Measurements from ENCODE around the gene SCYL2. TPM values are rescaled to one million over a fixed set of nuclear protein-coding genes. Genes with fewer than 3 reads are reported as not detected.

SCYL2 gene
- total RNA-seq, 1 experiment from 2014 or later = 41.4 TPM

GRCh38 chr12:100384559-100384935 is 117.6 kb downstream of the SCYL2 start:
- WGBS (ENCODE audit: extremely low coverage, insufficient read length, low lambda C conversion rate) = no CpG with 5 or more reads among the region's 5 CpGs

More at GRCh38 chr12:100384559-100384935, 117.6 kb downstream of the SCYL2 start:
- Histone ChIP-seq H3K27ac (ENCODE audit: insufficient read length, low read depth, low read length) (no peak overlapping the region), H3K23me2 (ENCODE audit: insufficient read length, low read depth, low read length, poor library complexity, severe bottlenecking) (no peaks in the 10 kb centered on the region), H3K4me2 (ENCODE audit: insufficient read depth, insufficient read length, low read length) (no peak overlapping the region), H3K9ac (ENCODE audit: extremely low read depth, insufficient read length, low read length) (no peak overlapping the region), H3K79me1 (ENCODE audit: insufficient read depth, low read depth, low read length, poor library complexity, severe bottlenecking) (no peaks in the 10 kb centered on the region), H3K4ac (ENCODE audit: low read depth, low read length) (no peak overlapping the region), H3K79me2 (ENCODE audit: insufficient read depth, low read length) (no peaks in the 10 kb centered on the region), H2BK120ac (ENCODE audit: low read depth, low read length, poor library complexity, severe bottlenecking) (no peak overlapping the region), H3K14ac (ENCODE audit: insufficient read depth, low read length) (no peak overlapping the region), H3K27me3 (ENCODE audit: insufficient read depth, low read length) (no peaks in the 10 kb centered on the region), H2AFZ (ENCODE audit: low read length) (no peak overlapping the region), H3K4me1 (ENCODE audit: insufficient read depth, low read length) (no peaks in the 10 kb centered on the region), H2BK12ac (ENCODE audit: insufficient read length, low read depth, low read length) (no peak overlapping the region), H4K91ac (ENCODE audit: insufficient read length, low read depth, low read length) (no peak overlapping the region), H3T11ph (ENCODE audit: low read length) (no peak overlapping the region), H4K5ac (ENCODE audit: insufficient read length, low read depth, low read length) (no peak overlapping the region), H2BK5ac (ENCODE audit: insufficient read length, low read length) (no peak overlapping the region), H3K56ac (ENCODE audit: insufficient read length, low read depth, low read length) (no peak overlapping the region), H2AK5ac (ENCODE audit: insufficient read length, low read length) (no peak overlapping the region), H4K20me1 (ENCODE audit: control insufficient read depth, insufficient read depth, insufficient read length) (no peaks in the 10 kb centered on the region), H3K23ac (ENCODE audit: insufficient read length, low read depth, low read length) (no peak overlapping the region), H2BK15ac (ENCODE audit: low read depth, low read length) (no peak overlapping the region), H4K8ac (replicated peaks; ENCODE audit: insufficient read length, low read depth, low read length) (no peak overlapping the region), H3K9me3 (ENCODE audit: control insufficient read depth, low read depth, low read length) (no peaks in the 10 kb centered on the region), H2BK20ac (ENCODE audit: low read depth, low read length, poor library complexity, severe bottlenecking) (no peak overlapping the region), H3K18ac (ENCODE audit: insufficient read length, low read depth, low read length) (no peak overlapping the region)
- DNase-seq = no peak
- Mint-ChIP-seq H3K4me3 (no peak overlapping the region), H3K36me3 (ENCODE audit: insufficient read depth in 1 of 3, low read depth in 3 of 3) (no peaks in the 10 kb centered on the region), H3K4me1 (peaks cover 0 to 2% of the 10 kb centered on the region in 2 experiments; a peak in 1 of 4 replicates), H3K27me3 (ENCODE audit: low read depth) (no peaks in the 10 kb centered on the region), H3K27ac (peak overlapping the region in 2 of 3 experiments; percentile 69 to 76; a peak in 3 of 7 replicates), H3K9me3 (no peaks in the 10 kb centered on the region)
- no peak for TF ChIP-seq CTCF (conservative IDR thresholded peaks at IDR 0.05)

Data from H9 (cell line).